ENCODE results near the gene HTD2.

- no peak for TF ChIP-seq CTCF (IDR thresholded peaks at IDR 0.05)
- TF ChIP-seq POLR2A (IDR thresholded peaks at IDR 0.05): no peak
Observed at GRCh38 chr3:58287354-58287753, 19.0 kb upstream of the HTD2 start.
